ENCODE results near the gene VAPB.
"Not testable (repeated sequence)": the region's sequence is repeated elsewhere in the genome, so short reads cannot be mapped to it uniquely, and the experiment has no call there.

The VAPB gene

DNA sequence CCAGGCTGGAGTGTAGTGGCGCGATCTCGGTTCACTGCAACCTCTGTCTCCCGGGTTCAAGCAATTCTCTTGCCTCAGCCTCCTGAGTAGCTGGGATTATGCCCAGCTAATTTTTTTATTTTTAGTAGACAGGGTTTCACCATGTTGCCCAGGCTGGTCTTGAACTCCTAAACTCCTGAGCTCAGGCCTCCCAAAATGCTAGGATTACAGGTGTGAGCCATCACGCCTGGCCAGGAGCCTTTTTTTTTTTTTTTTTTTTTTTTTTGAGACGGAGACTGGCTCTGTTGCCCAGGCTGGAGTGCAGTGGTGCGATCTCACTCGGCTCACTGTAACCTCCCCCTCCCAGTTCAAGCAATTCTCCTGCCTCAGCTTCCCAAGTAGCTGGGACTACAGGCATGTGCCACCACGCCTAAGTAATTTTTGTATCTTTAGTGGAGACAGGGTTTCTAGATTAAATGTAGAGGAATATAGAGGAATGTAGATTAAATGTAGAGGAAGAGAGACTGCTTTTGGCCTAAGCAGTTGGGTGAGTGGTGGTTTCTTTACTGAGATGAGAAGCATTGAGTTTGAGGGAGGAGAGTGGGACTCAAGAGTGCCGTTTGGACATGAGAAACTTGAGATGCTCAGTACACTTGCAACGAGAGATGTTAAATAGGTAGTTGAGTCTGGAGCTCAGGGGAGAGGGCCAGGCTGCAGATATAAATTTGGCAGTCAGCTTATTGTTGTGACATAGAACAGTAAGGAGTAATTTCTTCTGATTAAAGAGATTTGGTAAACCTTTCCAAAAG, 16.7 kb downstream of the VAPB start:
- in situ Hi-C loops (cut with HindIII; ENCODE audit: low sequenced_read_pairs): no loop called here

DNA sequence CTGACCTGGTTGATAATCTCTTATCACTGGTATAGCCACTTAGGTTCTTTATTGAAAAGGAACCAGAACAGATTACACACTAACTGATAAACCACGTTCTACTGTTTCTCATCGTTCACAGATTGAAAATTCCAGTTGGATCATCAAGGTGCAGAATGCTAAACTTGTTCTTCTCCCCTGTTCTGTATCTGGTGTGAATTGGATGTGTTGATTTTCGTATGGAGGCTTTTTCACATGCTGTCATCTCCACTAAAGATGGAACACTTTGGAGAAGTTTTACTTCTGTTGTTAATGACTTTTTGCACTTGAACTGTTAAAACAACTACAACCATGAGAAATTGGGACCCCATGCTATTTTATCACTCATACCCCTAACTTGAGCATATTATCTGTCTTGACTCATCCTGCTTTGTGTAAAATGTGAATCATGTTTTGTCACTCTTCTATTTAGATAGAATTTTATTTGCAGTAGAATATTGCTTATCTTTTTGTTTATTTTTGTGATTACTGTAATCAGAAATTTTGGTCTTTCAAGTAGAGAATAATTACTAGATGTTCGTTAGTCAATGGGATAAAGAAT, 17.5 kb downstream of the VAPB start:
- in situ Hi-C loops (cut with HindIII; ENCODE audit: low sequenced_read_pairs): no loop called here

DNA sequence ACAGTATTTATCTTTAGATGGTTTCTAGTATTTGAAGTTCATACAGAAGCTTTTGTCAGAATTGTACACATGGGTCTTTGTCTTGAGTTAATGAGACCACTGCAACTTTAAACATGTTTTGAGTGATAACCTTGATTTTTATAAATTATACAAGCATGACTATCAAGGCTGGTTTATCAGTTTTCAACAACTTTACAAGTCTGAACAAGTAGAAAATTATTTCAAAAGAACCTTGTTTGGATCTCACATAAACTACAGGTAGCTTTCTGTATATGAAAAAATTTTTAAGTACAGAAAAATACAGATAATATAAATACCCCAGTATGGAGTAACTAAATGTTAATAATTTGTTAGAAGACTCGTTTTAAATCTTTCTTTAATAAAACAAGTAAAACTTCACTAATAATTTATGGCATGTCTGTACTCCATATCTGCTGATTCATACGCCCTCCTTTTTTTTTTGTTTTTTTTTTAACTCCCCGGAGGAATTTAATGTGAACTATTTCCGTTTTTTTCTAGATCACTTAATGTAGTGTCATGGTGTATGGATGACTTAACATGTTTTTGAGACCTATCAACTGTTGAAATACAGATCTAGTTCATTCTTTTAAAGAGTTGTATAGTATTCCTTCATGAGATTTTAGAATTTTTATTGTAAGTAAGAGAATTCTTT, 18.3 kb downstream of the VAPB start:
- in situ Hi-C loops (cut with HindIII; ENCODE audit: low sequenced_read_pairs): no loop called here

DNA sequence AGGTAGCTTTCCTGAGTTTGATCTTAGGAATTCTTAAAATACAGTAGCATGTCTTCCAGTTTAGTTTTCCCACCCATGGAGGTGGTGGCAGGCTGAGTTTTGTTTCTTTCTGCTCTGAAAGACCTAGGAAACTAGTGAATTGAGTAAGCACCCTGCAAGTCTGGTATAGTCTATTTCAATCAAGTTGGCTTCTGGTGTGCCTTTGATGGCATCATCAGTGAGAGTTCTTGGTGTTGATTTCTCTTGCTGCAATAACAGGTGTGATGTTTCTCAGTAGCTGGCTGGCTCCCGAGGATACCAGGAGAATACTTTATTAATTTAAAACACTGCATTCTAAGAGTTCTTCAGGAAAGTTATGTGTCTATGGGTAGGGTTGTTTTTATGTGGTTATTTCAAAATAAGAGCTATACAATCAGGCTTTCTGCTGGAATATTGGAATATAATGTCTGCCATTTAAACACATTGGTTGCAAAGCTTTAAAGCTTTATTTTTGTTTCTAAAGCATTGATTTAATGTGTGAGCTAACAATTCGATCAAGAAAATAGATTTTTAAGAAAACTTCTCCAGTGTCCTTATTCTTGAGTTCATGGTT, 19.0 kb downstream of the VAPB start:
- in situ Hi-C loops (cut with HindIII; ENCODE audit: low sequenced_read_pairs): no loop called here

DNA sequence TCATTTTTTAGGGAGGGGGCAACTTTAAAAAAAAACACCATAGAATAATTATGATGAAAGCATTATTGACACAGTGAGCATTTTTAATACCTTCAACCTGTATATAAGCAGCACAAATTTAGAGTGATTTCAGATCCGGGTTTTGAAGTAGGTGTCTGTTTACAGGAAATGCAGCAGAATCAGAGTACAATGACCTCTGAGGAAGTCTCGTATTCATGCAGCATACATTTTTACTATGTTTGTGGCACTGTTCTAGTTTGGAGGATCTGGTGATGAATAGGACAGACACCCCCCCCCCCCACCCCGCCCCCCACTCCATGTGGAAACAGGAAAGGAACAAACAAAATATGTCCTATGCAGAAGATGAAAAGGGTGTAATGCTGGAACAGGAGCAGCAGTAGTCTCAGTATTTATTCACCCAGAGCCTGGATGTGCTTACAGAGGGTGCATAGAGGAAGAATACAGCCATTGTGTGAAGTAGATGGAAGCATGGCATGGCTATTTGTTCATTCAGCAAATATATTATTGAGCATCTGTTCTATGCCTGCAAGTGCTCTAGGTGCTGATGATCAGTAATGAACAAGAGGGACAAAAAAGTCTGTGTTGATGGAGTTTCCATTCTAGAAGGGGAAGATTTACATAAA, 19.7 kb downstream of the VAPB start:
- in situ Hi-C loops (cut with HindIII; ENCODE audit: low sequenced_read_pairs): no loop called here

DNA sequence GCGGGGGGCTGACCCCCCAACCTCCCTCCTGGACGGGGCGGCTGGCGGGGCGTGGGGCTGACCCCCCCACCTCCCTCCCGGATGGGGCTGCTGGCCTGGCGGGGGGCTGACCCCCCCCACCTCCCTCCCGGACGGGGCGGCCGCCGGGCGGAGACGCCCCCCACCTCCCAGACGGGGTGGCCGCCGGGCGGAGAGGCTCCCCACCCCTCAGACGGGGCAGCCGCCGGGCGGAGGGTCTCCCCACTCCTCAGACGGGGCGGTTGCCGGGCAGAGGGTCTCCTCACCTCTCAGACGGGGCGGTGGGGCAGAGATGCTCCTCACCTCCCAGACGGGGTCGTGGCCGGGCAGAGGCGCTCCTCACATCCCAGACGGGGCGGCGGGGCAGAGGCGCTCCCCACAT, 25.2 kb downstream of the VAPB start:
- in situ Hi-C loops (cut with HindIII; ENCODE audit: low sequenced_read_pairs): not testable (repeated sequence)

DNA sequence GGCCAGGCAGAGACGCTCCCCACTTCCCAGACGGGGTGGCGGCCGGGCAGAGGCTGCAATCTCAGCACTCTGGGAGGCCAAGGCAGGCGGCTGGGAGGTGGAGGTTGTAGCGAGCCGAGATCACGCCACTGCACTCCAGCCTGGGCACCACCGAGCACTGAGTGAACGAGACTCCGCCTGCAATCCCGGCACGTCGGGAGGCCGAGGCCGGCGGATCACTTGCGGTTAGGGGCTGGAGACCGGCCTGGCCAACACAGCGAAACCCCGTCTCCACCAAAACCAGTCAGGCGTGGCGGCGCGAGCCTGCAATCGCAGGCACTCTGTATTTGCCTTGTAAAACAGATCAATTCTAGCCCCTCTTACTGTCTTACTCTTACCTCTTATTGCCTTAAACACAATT, 25.8 kb downstream of the VAPB start:
- in situ Hi-C loops (cut with HindIII; ENCODE audit: low sequenced_read_pairs): loop anchor here (5.0 kb wide), 1 partner anchor 47 kb away; no protein-coding TSS in a partner anchor

DNA sequence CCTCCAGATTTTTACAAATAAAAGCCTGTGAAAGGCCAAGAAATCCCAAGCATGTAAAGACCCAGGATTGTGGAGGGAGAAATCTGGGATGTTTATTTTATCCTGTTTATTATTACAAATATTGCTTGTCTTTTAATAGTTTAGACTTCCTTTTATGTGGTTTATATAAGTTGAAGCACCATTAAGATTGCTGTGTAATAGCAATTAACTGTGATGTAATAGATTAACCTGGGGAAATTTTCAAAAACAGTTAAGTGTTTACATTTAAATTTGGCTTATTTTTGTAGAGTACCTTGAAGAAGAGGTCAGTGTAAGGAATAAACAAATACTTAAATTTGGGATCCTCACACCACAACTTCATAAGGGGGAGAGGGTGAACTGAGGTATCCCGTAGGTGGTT, 27.0 kb downstream of the VAPB start:
- in situ Hi-C loops (cut with HindIII; ENCODE audit: low sequenced_read_pairs): loop anchor here (5.0 kb wide), 1 partner anchor 49 kb away; no protein-coding TSS in a partner anchor

DNA sequence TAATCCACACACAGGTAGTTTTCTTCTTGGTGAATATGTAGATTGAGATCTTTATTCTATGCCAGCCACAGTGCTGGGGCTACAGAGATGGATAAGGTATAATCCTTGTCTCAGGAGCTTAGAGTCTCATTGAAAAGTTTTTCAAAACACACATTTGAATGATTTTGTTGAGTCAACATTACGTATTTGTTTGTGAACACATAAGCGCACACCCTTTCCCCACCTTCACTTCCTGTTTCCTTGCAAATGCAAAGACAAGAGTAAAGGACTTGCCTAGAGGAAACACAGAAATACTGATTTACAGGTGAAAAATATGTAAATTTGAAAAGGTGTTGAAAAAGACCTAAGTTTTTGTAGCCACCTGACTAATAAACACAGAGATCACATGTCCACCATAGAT, 27.8 kb downstream of the VAPB start:
- in situ Hi-C loops (cut with HindIII; ENCODE audit: low sequenced_read_pairs): loop anchor here (5.0 kb wide), 1 partner anchor 50 kb away; no protein-coding TSS in a partner anchor

DNA sequence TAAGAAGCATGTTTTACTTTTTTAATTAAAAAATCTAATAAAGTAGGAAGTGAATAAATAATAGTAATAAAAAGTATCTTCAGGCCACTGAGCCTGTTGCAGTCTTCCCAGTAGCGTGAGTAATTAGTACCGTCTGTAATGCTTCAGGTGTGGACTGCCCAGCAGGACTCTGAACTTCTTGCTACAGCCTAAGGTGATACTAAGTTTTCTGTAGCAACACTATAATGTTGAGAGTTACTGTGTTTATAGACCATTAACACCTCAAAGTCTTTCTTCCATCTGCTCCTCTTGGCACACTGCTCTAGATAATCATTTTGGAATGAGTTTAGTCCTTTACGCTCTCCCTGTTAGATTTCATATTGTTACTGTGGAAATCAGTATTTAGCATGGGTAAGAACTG, 28.4 kb downstream of the VAPB start:
- in situ Hi-C loops (cut with HindIII; ENCODE audit: low sequenced_read_pairs): loop anchor here (5.0 kb wide), 1 partner anchor 50 kb away; no protein-coding TSS in a partner anchor

DNA sequence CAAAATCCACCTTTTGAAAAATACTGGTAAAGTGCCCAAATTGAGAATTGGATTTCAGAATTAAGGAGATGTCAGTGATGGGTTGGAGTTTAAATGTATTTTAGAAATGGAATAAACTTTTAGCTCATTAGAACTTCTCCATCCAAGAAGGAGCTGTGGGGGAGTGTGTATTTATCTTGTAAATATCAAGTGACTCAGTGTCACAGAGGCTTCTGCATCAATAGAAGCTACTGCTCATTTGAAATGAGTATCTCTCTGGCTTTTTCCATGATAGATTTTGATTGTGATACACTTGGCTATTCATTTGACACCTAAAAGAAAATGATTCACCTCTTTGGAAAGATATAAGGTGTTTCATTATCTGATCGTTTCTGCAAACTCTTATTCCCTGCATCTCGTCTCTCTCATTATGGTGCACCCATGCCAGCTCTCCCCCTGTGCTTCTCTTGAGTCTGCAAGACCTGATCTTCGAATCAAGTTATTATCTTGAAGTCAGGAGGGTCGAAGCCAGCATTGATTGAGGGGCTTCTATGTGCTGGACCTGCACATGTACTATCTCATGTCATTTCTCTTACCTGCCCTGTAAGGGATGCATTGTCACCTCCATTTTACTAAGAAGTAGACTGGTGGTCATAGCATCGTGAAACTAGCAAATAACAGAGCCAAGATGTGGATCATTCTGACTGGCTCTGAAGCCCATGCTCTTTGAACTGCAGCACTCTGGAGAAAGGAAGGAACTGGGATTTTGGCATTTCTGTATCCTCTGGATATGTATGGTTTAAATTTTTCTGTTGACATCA, 30.1 kb downstream of the VAPB start:
- in situ Hi-C loops (cut with HindIII; ENCODE audit: low sequenced_read_pairs): loop anchor here (5.0 kb wide), 1 partner anchor 52 kb away; no protein-coding TSS in a partner anchor

DNA sequence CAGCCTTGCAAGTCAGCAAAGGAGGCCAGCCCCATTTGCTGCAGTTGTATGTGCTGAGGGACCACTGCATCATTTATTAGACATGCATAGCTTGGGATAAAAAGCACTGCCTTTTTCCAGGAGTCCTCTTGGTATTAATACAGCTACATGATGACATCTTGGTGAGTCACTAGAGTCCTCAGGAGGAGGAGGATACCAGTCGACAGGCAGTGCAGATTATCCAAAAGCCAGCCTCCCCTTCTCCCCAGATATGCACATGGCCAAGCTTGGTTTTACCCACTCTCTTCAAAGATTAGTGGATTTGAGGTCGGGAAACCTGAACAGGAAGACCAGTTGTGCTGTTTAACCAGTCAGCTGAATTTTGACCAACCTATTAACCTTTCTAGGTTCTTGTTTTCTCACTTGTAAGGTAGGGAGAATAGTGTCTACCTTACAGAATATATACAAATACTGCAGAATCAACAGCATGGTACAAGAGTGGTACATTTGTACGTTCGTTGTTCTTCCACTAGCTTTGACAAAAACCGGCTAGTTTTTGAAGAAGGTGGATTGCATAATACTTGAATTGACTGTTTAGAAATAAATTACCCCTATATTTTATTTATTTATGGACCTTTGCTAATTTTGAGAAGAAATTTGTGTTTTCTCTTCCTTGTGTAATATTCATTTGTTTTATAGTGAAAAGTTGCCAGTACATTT, 31.9 kb downstream of the VAPB start:
- in situ Hi-C loops (cut with HindIII; ENCODE audit: low sequenced_read_pairs): no loop called here

DNA sequence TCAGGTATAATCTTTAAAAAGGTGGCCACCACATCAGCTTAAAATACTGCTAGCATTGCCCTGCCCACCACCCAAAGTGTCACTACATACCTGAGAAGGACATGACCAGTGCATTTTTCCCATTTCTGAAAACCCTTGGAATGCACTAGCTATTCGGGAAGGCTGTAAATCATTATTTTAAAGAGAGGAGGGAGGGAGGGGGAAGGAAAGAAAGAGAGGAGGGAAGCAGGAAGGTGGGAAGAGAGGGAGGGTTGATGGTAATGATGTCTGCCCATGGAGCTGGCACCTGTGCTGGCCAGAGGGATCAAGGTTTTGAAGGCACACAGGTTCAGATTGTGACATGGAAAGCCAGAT, 32.4 kb downstream of the VAPB start:
- in situ Hi-C loops (cut with HindIII; ENCODE audit: low sequenced_read_pairs): no loop called here

DNA sequence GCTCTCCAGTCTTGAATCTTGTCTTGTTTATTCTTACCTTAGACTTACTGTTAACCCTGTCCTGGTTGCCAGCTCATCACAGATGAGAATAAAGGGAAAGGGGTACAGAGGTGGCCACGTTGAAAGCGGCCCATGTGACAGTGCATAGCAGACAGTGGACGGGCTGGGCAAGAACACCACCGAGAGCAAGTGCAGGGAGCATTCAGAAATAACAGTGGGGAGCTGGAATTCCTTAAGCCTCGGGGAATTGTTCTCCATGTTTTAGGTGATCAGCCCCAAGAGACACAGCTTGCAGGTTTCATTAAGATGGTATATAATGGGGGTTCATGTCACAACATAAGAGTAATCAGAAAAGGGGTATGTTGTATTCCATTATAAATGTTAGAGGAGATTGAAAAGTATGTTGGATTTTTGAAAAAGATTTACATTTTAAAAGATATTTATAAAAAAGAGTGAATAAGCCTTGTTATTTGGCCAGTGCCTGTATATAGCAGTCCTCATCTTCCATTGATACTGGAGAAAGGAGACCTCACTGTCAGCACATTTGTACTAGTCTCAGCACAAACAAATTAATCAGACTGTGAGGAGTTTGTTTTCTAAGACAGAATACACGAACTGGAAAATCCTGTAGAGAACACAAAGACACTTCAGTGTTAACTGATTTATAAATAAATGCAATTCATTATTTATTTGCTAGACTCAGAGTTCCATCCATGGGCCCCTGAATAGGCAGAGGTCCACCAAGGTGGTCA, 35.4 kb downstream of the VAPB start:
- in situ Hi-C loops (cut with HindIII; ENCODE audit: low sequenced_read_pairs): no loop called here

DNA sequence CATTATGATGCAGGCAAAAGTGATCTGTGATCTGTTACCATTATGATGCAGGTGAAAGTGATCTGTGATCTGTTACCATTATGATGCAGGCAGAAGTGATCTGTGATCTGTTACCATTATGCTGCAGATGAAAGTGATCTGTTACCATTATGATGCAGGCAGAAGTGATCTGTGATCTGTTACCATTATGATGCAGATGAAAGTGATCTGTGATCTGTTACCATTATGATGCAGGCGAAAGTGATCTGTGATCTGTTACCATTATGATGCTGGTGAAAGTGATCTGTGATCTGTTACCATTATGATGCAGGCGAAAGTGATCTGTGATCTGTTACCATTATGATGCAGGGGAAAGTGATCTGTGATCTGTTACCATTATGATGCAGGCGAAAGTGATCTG, 38.5 kb downstream of the VAPB start:
- in situ Hi-C loops (cut with HindIII; ENCODE audit: low sequenced_read_pairs): not testable (repeated sequence)

DNA sequence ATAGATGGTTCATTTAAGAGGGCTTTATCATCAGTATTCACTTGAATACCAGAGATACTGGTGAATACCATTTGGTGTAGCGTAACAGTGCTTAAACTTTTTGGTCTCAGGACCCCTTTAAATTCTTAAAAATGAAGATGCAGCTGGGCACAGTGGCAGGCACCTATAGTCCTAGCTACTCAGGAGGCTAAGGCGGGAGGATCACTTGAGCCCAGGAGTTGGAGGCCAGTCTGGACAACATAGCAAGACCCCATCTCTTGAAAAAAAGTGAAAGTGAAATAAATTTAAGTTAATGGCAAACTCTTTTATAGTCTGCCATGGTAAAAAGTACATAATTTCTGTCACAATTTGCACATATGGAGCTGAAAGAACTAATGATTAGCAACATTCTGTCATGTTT, 39.3 kb downstream of the VAPB start:
- in situ Hi-C loops (cut with HindIII; ENCODE audit: low sequenced_read_pairs): no loop called here

DNA sequence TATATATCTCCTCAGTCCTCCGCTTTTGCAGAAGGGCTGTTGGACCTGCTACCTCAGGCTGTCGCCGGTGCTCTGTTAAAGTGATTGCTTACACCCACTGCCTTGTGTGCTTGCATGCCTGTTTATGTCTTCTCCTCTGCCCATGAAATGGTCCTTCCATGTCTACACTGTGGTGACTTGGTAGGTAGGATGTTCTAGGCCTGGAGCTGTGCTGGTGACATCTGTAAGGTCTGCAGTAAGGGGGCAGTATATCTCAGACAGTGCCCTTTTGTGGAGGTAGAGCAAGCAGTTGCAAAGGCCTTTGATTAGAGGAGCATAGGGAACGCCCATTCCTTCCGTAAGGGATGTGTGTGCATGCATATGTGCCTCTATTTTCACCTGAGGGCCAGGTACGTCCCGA, 40.3 kb downstream of the VAPB start:
- in situ Hi-C loops (cut with HindIII; ENCODE audit: low sequenced_read_pairs): no loop called here

DNA sequence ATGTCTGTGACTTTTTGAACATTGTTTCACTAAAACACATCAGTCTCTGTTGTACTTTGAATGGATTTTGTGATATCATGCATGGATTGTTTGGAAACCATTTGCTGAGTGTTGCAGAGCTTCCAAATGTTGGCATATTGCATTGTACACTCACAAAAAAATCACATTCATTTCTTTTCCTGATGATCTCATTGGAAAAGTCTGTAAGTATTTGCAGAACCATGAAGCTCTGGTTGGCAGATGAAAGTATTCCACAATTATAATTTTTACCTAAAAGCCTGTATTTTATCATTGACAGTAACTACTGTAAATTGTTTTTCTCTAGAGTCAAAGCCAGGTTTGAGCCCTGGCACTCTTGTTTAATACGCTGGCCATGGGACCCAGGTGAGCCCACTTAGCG, 42.1 kb downstream of the VAPB start:
- in situ Hi-C loops (cut with HindIII; ENCODE audit: low sequenced_read_pairs): no loop called here
